GM18517 (cell line): ENCODE results near the gene ANTXR2.

Experiments used
- ATAC-seq: cut with Tn5 transposase; IDR thresholded peaks from one replicate; pipeline ENCODE4 v1.9.1; 2021; ENCODE audit warnings: mild to moderate bottlenecking, moderate library complexity; ENCODE audit not compliant: unreplicated experiment

The ANTXR2 gene

DNA sequence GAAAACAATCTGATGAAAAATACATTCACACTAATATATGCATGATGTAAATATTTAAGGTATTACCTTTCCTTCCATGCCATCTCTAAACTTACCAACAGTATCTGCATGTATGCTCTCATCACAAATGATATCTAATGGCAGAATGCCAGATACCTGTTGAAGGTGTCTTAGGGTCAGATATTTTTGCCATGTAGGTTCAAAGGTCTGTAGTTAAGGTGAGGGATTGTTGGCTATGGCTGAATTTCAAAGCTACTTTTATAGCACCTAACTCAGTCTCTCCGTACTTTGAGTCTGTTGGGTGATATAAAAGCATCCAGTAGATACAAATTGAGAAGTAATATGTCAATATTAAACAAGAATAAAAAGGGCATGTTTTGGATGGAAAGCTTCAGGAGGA, 19.8 kb upstream of the ANTXR2 start:
- no peak for ATAC-seq

DNA sequence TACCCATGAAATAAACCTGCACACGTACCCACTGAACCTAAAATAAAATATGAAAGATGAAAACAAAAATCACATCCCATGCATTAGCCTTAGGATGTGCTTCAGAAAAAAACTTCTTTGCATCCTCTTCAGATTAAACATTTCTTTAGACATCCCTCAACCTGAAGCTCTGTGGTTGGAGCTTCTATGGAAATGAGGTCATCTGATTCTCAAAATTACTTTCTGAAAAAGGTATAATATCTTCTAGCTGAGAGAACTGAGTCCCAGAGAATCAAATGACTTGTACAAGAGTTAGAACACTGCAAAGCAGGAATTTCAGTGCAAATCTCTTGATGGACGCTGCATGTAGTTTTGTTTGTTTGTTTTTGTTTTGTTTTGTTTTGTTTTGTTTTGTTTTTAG, 19.1 kb upstream of the ANTXR2 start:
- no peak for ATAC-seq

DNA sequence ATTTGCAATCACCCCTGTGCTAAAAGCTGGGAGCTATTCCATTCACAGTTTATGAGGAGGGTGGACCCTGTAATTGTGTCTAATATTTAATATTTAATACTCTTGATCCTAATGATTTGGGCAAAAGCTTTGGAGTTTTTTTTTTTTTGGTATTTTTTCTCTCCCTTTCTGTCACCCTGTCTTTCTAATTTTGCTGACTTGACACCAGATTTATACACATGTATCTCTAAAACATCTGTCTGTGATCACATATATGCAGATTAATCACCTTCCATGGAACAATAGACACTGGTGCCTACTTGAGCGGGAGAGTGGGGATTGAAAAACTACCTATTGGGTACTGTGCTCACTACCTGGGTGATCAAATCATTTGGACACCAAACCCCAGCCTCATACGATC, 18.7 kb upstream of the ANTXR2 start:
- no peak for ATAC-seq

DNA sequence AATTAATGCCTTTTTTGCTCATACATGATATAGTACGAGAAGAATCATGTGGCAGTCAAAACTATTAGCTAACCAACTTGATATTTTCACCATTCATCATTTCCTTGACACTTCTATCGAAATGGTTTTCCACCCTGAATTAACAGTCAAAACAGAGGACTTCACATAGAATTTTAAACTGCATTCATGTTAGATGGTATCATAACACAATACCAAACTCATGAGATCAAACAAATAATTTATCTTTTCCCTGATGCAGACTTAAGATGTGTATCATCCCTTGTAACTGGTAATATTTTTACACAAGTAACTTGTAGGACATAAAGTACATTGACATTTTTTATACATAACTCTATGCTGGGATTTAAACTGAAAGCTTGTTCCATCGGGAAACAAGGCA, 18.2 kb upstream of the ANTXR2 start:
- ATAC-seq, result no peak

DNA sequence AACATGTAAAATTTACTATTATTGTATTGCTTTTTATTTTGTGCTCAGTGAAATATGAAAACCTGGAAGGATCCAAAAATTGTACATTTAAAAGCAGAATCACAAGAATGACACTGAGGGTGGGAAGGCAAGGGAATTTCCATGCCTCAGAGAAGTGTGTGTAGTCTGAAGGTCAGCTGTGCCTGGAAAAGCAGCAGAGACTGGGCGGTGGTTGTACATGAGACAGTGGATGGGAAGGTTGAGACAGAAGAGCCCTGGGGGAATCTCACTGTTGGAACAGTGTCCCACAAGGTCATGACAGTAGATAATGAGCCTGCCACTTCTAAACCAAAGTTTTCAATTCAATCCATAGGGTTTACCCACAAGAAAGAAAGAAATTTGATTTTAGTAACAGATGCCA, 17.1 kb upstream of the ANTXR2 start:
- ATAC-seq, result no peak

DNA sequence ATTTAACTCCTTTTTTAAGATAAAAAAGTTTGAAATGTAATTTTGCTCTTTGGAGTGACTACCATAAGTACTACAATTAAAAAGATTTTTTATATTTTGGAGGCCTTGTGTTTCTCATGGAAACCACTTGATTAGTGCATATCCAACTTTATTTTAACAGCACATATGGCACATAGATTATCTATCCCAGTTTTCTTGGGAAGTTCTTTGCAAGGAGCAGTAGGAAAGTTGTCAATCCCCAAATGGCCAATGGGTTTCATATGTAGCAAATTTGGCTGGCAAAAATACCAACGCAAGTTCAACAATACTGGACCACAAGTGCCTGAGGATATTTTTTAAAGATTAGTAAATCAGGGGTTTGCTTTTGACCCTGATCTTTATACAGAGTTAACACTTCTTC, 15.4 kb upstream of the ANTXR2 start:
- no peak for ATAC-seq

DNA sequence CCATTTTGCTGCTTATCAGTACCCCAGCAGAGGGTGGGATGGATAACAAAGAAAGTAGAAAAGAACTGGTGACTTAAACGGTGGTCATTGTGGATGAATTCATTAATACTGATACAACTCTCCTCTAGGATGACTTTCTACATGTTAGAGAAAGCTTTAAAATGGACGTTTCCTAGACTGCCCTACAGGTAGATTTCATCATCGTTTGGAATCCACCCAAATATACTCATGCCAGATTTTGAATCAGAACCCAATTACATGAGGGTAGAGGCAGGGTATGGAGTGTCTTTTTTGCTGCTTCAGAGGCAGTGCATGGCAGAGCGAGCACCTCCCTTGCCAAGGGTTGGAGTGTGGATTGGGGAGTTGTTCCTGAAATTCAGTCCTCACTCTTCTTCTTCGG, 13.3 kb upstream of the ANTXR2 start:
- no peak for ATAC-seq

DNA sequence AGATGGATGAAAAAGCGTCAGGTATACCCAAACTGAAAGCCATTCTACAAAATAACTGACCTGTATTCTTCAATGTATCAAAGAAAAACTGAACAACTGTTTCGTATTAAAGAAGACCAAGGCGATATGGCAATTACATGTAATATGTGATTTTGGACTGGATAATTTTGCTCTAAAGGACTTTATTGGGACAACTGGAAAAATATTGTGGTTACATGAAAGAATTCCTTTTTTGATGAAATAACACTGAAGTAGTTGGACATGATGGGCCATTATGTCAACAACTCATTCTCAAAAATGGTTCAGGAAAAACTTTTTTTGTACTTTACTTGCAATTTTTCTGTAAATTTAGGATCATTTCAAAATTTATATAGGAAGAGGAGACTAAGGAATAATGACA, 12.1 kb upstream of the ANTXR2 start:
- ATAC-seq, result no peak

DNA sequence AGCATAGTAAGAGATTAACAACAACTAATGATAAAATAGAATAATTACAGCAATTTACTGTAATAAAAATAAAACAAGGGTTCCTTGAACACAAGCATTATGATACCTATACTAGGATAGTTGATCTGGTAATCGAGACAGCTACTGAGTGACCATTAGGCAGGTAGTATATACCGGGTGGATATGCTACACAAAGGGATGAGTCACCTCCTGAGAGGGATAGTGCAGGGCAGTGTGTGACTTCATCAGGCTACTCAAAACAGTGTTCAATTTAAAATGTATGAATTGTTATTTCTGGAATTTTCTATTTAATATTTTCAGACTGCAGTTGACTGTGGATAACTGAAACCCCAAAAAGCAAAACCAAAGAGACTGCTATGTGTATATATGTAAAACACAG, 9.7 kb upstream of the ANTXR2 start:
- no peak for ATAC-seq

DNA sequence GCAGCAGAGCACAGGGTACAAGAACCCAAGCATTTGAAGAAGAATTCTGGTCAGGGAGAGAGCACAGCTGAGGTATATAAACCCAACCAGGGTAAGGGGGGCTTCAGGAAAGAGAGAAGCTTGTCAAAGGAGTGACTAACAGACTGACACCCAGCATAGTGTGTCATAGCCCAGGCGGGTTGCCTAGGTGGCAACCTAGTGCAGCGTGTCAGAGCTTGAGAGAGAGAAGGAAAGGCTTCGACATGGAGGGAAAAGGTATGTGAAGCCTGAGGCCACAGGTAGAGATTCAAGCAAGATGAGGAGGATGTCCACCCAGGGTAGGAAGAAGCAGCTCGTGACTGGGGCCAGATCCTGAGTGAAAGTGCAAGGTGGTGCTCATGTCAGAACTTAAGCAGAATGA, 8.5 kb upstream of the ANTXR2 start:
- no peak for ATAC-seq

DNA sequence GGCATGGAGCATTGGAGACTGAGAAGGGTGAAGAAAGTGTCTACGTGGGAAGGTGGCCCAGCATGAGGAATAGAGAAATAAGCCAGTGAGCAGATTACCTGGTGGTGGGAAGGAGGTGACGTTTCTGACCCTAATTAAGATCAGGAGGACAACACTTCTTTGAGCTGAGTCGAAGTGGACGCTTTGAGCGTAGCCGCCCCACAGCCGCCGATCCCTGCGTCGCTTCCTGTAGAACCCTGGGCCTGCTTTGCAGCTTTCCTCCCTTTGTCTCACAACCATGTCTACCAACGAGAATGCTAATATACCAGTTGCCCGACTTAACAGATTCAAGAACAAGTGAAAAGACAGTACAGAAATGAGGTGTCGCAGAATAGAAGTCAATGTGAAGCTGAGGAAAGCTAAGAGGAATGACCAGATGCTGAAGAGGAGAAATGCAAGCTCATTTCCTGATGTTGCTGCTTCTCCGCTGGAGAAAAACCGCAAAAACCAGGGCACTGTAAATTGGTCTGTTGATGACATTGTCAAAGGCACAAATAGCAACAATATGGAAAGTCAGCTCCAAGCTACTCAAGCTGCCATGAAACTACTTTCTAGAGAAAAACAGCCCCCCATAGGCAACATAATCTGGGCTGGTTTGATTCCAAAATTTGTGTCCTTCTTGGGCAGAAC, 6.4 kb upstream of the ANTXR2 start:
- ATAC-seq, result no peak

DNA sequence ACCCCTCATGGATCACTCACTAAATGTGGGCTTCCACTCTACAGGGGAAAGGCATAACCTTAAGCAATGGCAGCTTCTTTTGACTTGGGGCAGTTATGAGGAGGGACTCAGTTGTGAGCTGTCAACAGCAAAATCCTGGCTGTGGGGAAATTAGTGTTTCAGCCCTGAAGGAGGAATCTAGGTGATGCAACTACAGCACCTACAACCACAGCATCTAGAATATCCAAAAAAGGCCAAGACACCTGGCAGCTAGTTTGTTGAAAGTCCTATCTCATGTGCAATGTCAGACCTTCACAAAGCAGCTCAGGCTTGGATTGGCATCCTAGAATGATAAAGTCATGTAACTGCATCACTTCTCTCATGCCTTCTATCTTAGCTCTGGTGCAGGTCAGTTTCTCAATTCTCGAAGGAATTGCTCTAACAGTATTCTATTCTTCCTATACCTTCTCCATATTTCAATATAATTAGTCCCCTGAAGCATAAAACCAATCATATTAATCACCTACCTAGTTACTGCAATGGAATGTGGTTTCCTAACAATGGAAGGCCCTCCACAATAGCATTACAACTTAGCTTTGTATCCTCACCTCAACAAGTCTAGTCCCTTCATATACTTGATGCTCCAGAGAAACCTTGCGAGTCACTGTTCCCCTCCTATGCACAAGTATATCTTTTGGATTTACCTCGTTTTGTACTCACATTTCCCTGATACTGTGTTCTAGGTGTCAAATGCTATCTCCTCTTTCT, 5.5 kb upstream of the ANTXR2 start:
- ATAC-seq, result no peak

DNA sequence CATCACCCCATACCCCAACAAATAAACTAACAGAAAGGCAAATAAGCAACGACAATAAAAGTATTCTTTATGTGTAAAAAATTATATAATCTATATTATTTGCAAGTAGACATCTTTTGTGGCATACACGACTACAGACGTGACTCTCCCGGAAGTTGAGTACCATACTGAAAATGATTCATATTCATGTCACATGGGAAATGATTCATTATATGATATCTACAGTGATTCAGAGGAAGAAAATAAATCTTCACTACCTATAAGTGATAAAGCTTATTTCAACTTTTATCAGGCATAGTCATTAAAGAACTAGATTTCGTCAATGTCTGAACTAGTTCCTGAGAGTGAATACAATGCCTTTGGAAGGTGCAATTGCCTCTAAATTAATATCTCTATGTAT, 4.6 kb upstream of the ANTXR2 start:
- no peak for ATAC-seq

DNA sequence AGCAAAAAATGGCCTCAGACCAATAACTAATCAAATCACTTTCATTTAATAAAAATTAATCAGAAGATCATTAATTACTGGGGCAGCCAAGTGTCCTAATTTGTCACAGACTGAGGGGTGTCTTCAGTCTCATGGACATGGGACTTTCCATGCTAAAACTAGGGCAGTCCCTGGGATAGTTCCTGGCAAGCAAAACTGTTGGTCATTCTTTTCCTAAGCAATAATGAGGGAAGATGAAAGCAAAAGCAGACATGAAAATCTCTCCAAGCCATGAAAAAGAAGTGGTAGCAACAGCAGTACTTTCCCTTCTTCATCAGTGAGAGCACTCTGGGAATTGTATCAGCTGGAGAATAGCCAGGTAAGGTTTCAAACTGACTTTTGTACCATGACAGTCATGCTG, 3.7 kb upstream of the ANTXR2 start:
- no peak for ATAC-seq

DNA sequence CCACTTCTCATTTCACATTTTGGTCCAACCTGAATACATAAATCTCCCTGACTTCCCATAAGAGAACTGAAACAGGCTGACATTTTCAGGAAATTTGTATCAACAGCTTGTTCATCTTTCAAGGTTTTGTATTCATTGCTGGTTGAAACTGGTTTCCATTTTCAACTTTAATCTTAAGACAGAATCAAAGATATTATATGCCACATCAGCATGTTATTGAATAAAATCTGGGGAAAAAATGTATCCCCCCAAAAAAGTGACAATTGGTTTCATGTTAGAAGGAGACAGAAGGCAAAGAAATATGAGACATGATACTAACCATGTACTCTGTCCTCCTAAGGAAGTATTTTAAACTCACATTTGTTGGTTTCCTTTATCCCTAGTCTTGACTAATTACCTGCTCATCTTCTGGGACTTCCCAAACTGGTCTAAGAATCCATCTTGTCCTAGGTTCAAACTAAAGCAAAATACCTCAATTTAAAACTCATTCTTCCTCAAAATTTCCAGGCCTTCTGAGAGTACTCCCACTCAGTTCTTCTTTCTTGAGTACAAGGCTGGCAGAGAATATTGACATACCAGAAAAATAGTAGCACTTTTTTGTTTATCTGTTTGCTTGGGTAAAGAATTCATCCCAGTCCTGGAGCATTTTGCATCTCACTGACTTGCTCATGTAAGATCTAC, 3.1 kb upstream of the ANTXR2 start:
- ATAC-seq, result no peak

DNA sequence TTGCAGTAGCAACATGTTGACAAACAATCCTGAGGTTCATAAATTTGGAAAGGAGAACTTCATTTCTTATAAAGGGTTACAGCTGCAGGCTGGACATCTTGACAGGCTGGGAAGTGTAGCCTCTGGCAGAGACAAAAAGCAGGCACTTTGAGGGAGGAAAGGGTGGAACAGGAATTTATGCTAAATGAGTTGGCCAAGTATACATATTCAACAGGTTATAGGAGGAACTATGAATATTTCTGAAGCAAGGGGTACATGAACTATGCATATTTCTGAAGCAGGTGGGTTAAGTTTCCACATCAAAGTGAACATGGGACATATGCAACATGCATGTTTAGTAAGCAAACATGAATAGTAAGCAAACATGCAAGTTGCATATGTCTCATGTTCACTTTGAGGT, 1.6 kb upstream of the ANTXR2 start:
- ATAC-seq, result no peak

DNA sequence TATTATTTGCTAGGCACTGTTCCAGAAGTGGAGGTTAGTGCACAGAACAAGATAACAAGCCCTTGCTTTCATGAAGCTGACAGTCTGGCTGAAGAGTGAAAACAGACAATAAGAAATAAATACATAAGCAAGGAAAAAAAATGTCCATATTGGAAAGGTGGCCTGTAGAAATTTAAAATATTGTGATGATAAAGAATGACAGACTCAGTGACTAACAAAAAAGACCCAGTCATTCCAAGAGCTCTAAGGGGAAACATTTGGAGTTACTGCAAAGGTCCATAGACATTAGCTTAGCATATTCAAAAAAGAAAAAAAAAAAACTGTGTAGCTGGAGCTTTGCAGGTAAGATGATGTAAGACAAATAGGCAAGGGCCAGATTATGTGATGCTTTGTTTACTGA, 1.0 kb upstream of the ANTXR2 start:
- no peak for ATAC-seq

DNA sequence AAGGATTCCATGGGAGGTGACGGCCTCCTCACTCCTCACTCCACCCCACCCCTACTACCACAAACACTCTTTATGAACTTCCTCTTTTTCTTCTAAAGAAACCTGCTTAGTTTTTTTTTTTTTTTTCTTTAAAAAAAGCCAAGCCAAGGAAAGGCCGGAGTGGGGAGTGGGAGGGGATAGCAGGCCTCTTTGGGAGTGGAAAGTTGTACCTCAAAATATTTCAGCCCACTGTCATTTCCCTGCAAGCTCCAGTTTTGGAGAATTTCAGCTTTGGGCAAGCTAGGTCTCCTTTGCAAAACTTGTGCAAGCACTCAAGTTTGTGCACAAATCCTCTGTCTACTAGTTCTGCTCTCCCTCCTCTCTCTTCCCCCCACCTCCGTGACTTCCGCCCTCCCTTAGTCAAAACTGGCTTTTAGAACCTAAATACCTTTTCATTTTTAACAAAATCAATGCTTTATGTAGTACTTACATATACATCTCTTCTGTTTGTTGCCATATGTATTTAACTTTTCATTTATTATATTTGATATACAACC, 512 bp upstream of the ANTXR2 start:
- peak; percentile 58 for ATAC-seq

DNA sequence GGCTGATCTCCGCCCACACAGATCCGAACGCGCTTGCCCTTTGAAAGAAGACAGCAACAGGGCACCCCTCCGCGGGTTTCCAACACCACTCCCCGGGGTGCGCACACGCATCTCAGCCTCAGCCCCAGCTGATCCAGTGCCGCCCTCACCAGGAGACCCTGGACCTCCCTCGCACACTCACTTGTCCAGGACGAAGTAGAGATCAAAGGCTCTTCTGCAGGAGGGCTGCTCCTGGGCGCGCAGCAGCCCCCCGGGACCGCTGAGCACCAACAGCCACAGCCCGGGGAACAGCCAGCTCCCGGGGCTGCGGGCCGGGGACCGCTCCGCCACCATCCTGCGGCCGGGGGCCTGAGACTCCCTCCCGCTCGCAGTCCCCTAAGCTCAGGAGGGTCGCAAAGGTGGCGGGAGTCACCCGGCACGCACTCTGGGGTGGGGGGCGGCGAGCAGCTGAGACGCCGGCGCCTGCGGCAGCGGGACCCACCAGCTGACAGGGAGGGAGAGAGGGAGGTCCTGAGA, 743 bp downstream of the ANTXR2 start:
- ATAC-seq, result peak; percentile 28

DNA sequence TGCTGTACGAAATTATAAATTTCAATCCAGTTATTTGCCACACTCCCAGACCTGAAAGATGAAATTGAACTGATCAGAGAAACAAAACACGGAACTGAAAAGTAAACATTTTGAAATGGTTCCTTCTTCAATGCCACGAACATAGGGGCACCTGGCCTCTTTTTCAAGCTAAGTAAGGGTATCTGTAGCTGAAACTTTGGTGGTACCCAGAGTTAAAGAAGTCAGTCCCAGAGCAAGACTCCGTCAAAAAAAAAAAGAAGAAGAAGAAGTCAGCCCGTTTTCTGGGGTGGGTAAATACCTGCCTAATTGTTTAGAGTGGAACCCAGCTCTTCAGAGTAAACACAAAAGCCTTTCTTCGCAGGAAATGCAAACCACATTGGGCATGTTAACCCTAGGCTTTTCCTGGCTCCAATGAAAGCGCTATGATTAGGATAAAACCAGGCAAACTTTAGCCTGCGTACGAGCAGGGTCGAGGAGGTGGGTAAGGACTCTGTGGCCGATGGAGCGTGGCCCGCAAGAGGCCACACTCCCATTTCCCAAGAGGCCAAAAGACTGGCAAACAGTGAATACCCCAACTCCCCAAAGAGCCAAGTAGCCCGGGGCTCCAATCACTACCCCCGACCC, 1.3 kb downstream of the ANTXR2 start:
- ATAC-seq, result peak; percentile 34

DNA sequence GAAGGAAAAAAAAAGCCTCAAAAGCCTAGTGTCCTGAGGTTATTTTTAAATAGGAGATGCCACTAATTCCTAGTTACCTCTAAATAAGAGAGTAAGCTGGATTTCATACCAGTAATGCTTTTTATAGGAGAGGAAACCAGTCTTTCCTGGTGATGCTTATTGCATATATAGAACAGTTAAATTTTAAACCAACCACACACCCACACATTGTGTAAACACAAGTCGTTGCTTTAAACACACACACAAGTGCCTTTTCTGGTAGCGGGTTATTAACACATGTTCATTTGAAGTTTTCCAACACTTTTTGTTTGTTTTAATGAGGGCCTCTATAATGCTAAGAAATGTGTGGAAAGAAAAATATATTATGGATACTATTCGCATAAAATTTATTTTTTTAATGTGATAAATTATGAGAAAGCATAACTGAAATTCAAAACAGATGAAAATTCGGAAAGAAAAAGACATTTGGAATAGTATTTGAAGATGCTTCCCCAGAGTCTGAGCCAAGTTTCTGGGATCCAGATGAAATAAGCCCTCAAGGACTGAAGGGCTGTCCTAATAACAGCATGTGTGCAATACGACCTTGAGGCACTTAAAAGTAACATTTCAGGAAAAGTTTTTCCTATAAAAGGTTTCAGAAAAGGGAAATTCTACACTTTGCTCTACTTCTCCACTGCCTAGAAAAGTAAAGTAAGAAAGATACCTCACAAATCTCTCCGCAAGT, 2.0 kb downstream of the ANTXR2 start:
- ATAC-seq, result no peak
